ENCODE measurements around the gene C1QTNF8.

C1QTNF8 gene

DNA sequence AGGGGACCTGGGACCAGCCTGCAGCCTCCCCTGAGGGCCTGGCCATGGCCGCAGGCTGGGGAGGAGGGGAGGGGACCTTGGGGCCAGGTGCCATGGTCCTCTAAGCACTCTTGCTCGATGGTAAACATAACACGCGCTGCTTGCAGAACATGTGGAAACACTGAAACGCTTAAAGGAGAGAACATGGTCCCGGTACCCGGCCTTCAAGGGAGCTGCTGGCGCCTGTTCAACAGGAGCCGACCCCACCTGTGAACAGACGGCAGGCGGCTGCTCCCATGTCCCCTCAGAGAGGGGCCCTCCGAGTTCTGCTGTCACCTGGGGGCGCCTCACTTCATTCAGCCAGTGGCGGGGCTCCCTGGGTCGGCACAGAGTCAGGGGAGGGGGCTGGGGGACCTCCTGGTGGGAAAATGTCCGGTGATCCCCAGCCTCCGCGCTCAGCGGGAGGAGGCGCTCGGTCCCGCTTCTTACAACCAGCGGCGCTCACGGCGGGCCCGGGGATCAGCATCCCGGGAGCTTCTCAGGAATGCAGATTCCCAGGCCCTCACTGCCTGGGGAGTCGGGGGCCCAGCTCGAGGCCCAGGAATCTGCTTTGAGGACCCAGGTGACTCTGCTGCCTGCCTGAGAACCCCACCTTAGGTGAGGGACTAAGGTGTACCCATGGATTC lies 24.4 kb downstream of the C1QTNF8 start:
- TF ChIP-seq, protein P1, sequence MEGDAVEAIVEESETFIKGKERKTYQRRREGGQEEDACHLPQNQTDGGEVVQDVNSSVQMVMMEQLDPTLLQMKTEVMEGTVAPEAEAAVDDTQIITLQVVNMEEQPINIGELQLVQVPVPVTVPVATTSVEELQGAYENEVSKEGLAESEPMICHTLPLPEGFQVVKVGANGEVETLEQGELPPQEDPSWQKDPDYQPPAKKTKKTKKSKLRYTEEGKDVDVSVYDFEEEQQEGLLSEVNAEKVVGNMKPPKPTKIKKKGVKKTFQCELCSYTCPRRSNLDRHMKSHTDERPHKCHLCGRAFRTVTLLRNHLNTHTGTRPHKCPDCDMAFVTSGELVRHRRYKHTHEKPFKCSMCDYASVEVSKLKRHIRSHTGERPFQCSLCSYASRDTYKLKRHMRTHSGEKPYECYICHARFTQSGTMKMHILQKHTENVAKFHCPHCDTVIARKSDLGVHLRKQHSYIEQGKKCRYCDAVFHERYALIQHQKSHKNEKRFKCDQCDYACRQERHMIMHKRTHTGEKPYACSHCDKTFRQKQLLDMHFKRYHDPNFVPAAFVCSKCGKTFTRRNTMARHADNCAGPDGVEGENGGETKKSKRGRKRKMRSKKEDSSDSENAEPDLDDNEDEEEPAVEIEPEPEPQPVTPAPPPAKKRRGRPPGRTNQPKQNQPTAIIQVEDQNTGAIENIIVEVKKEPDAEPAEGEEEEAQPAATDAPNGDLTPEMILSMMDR (conservative IDR thresholded peaks at IDR 0.05), result no peak

DNA sequence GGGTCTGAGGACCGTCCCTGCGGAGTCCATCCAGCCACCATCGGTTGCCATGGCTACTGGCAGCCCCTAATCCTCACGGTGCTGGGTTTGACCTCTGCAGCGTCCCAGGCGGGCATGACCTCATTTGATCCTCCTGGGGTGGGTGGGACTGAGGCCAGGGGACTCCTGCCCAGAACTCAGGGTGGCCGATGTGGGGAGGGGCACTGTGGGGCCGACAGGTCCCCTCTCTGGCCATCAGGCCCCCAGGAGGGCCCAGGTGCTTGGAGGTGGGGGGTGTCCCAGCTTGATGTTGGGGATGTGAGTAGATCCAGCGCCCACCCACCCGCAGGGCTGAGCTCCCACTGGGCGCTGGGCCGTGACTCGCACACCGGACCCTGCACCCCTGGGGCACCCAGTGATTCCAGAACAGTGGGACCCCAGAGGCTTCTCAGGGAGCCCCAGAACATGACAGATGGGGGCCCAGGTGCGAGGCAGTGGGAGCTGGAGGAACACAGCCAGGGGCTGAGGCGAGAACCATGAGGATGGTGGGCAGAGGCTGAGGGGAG lies 25.1 kb downstream of the C1QTNF8 start:
- H3K27ac ChIP-seq, result peak overlapping the region; percentile 69
- TF ChIP-seq, protein P1 (conservative IDR thresholded peaks at IDR 0.05), result no peak

More for the DNA sequence above, 24.4 kb downstream of the C1QTNF8 start:
- peak overlapping the region; percentile 69 for H3K27ac ChIP-seq

DNA sequence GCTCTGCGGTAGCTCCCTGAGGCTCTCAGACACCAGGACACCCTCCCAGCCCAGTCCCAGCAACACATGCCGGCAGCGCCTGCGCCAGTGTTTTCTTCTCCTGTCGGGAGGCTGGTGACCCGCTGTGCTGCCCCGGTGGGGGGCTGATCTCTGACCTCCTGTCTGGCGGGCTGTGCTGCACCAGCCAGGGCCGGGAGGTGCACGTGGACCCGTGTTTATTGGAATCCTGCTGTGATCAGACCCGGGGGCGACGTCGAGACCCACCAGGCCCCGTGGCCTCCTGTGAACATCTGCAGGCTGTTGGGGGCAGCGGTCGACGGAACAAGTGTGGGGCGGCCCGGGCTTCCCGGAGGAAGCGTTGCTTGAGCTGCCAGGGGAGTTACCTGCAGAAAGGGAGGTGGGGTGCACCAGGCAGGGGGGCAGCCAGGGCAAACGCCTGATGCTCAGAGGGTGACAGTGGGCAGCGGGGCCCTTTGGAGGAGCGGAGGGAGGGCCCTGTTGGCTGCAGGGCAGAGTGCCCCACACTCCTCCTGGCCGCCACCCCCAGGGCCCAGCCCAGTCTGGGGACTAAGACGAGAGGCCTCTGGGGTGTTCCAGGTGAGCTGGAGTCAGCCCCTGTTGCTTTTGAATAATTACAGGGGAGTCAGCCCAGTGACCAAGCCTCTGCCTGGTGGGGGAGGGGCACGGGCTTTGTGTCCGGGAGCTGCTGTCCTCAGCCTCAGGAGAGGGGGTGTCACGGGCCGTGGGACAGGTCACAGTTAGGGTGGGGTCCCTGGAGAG lies 25.8 kb downstream of the C1QTNF8 start:
- H3K27ac ChIP-seq, result peak overlapping the region; percentile 69
- TF ChIP-seq, protein P1 (conservative IDR thresholded peaks at IDR 0.05), result no peak

DNA sequence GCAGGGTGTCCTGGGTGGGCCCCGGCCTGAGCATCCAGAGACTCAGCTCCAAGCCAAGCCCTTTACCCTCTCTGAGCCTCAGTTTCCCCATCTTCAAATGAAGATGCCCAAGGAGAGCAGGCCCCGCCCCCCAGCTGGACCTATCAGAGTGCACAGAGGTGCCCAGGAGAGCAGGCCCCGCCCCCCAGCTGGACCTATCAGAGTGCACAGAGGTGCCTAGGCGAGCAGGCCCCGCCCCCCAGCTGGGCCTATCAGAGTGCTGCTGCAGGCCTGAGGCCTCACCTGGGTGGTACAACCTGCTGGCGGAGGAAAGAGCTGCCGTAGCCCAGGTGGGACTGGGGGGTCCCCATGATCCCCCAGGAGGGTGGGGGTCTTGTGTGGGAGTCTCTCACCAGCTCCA lies 26.9 kb downstream of the C1QTNF8 start:
- TF ChIP-seq, protein P1 (conservative IDR thresholded peaks at IDR 0.05), result no peak
- H3K27ac ChIP-seq, result peak overlapping the region; percentile 69; the same call in 1 of the 2 replicates

DNA sequence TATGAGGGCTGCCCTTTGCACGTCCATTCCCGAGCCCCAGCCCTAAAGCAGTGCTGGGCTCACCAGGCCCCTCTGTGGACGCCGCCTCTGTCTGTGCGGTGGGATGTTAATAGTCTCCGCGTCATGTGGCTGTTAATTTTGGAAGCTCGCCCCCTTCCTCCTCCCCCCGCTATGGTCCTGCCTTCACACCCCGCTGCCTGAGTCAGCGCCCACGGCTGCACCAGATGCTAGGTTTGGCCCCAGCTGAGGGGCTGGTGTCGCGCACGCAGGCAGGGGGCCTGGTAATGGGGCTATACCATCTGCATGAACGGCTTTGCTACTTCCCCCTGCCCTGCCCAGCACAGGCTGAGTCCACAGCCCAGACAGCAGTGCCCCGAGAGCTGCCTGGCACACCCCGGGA lies 27.6 kb downstream of the C1QTNF8 start:
- TF ChIP-seq, protein P1 (conservative IDR thresholded peaks at IDR 0.05), result no peak
- H3K27ac ChIP-seq, result peak overlapping the region; percentile 46; the same call in 1 of the 2 replicates

DNA sequence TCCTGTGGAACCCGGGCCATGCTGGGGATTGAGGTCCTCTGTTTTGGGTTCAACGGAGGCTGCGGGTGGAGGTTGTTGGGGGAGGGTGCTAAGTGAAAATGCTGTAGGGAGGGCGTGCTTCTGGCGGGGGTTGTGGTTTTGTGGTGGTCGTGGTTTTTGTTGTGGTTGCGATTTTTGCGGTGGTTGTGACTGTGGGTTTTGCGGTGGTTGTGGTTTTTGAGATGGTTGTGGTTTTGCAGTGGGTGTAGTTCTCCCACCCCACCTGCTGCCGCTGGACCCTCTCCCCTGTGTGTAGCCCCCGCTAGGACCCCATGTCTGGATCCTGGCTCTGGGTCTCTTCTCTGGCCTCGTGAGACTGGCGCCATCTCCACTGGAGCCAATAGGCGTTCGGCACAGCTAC lies 28.4 kb downstream of the C1QTNF8 start:
- TF ChIP-seq, protein P1 (conservative IDR thresholded peaks at IDR 0.05), result no peak
- peak overlapping the region; percentile 46; the same call in 1 of the 2 replicates for H3K27ac ChIP-seq

DNA sequence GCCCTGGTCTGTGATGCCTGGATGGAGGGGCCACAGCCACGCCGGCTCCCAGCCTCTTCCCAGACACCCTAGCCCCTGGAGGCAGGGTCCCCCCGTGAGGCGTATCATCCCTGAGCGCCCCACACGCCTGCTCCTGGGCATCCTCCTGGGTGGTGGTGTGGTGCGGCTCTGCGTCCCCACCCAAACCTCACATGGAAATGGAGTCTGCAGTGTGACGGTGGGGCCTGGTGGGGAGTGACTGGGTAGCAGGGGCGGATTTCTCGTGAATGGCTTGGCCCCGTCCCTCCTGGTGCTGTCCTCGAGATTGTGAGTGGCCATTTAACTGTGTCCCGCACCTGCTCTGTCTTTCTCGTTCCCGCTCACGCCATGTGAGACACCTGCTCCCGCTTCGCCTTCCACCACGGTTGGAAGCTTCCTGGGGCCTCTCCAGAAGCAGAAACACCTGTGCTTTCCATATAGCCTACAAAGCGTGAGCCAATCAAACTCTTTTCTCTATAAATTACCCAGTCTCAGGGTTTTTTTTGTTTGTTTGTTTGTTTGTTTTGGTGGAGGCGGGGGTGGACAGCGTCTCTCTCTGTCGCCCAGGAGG lies 29.4 kb downstream of the C1QTNF8 start:
- TF ChIP-seq, protein P1 (conservative IDR thresholded peaks at IDR 0.05), result no peak
- H3K27ac ChIP-seq, result peak overlapping the region; percentile 46; the same call in 1 of the 2 replicates

Data from VCaP (cell line).